Mesothelial cell of epicardium (in vitro differentiated cells): Measurements from ENCODE around the gene LIMD2. TPM values are rescaled to one million over a fixed set of nuclear protein-coding genes. Genes with fewer than 3 reads are reported as not detected.
A peak's percentile ranks its signal among the peaks of the same experiment; 100 is the strongest.

Experiments used
- DNase-seq, 2 experiments: peaks; one replicate each; pipeline ENCODE4 v3.0.0; 2021; ENCODE audit warnings: low spot score in 2 of 2; ENCODE audit not compliant: unreplicated experiment in 2 of 2
- H3K27ac Mint-ChIP-seq: 2 replicates; pipeline ENCODE4 v1.8.0; 2021; ENCODE audit warnings: mixed read lengths
- H3K27me3 Mint-ChIP-seq: 2 replicates; pipeline ENCODE4 v1.8.0; 2021; ENCODE audit warnings: low read depth, mixed read lengths
- H3K36me3 Mint-ChIP-seq: 2 replicates; pipeline ENCODE4 v1.8.0; 2021; ENCODE audit warnings: mixed read lengths
- H3K4me1 Mint-ChIP-seq: 2 replicates; pipeline ENCODE4 v1.8.0; 2021; ENCODE audit warnings: mixed read lengths
- H3K4me3 Mint-ChIP-seq: 2 replicates; pipeline ENCODE4 v1.8.0; 2021; ENCODE audit warnings: mild to moderate bottlenecking, moderate library complexity, mixed read lengths
- H3K9me3 Mint-ChIP-seq: 2 replicates; pipeline ENCODE4 v1.8.0; 2021; ENCODE audit warnings: mixed read lengths
- total RNA-seq: library from RNA; stranded (reverse); gene quantifications from 3 replicates; pipeline ENCODE4 v1.2.1, GENCODE V29; 2021
- TF ChIP-seq, protein P1 (sequence below): fragments of 200-600 bp; sonication (generic); IDR thresholded peaks from one replicate; pipeline ENCODE4 v1.5.0; 2021; ENCODE audit warnings: antibody characterized with exemption; ENCODE audit not compliant: unreplicated experiment

The LIMD2 gene
- total RNA-seq, 1 donor from 2014 or later: 76.5 TPM

DNA sequence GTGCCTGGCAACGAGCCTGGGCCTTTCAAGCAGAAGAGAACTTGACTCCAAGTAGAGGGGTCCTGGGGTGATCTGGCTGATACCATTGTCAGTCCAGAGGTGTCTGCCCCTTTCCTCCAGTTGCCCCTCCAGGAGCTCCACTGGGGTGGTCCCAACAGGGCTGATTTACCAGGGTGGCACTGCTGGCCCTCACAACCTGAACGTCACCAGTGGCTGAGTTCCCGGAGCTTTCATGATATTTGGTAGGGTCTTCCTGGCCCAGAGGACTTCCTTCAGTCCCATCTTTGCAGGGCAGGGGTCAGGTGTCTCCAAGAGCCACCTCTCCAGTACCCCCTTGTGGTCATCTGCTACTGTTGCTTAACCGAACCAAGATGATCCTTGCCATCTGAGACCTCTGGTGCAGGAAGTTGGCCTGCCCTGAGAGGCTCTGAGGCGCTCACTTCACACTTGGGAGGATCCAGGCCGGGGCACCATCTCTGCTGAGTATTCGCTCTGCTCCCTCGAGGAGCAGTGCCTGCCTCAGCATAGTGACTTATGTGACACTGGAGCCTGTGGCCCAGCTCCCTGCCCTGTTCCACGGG, 3.5 kb downstream of the LIMD2 start:
- TF ChIP-seq, protein P1, sequence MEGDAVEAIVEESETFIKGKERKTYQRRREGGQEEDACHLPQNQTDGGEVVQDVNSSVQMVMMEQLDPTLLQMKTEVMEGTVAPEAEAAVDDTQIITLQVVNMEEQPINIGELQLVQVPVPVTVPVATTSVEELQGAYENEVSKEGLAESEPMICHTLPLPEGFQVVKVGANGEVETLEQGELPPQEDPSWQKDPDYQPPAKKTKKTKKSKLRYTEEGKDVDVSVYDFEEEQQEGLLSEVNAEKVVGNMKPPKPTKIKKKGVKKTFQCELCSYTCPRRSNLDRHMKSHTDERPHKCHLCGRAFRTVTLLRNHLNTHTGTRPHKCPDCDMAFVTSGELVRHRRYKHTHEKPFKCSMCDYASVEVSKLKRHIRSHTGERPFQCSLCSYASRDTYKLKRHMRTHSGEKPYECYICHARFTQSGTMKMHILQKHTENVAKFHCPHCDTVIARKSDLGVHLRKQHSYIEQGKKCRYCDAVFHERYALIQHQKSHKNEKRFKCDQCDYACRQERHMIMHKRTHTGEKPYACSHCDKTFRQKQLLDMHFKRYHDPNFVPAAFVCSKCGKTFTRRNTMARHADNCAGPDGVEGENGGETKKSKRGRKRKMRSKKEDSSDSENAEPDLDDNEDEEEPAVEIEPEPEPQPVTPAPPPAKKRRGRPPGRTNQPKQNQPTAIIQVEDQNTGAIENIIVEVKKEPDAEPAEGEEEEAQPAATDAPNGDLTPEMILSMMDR: no peak
- Mint-ChIP-seq H3K27me3 (no peaks in the 10 kb centered on the region), H3K27ac (peak overlapping the region; percentile 12), H3K36me3 (no peaks in the 10 kb centered on the region), H3K4me3 (no peak overlapping the region), H3K4me1 (peaks cover 8% of the 10 kb centered on the region), H3K9me3 (no peaks in the 10 kb centered on the region)
- DNase-seq: no peak

DNA sequence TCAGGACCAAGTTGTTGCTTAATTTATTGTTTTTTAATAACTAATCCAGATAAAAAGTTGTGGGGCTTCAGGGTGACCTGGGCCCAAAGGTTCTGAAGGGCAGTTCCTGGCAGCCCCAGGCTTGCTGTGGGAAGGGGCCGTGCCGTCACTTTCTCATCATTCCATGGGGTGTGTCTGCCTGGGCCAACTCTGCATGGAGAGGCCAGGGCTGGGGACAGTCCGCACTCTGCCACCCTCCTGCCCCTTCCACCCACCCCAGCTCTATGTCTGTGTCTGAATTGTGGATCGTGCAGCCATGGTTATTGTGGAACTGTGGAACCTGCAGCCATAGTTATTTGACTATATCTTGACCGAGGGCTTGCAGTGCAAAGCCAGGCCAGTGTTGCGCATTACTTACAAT, 4.0 kb downstream of the LIMD2 start:
- Mint-ChIP-seq H3K4me1 (peaks cover 3% of the 10 kb centered on the region), H3K4me3 (no peak overlapping the region)

DNA sequence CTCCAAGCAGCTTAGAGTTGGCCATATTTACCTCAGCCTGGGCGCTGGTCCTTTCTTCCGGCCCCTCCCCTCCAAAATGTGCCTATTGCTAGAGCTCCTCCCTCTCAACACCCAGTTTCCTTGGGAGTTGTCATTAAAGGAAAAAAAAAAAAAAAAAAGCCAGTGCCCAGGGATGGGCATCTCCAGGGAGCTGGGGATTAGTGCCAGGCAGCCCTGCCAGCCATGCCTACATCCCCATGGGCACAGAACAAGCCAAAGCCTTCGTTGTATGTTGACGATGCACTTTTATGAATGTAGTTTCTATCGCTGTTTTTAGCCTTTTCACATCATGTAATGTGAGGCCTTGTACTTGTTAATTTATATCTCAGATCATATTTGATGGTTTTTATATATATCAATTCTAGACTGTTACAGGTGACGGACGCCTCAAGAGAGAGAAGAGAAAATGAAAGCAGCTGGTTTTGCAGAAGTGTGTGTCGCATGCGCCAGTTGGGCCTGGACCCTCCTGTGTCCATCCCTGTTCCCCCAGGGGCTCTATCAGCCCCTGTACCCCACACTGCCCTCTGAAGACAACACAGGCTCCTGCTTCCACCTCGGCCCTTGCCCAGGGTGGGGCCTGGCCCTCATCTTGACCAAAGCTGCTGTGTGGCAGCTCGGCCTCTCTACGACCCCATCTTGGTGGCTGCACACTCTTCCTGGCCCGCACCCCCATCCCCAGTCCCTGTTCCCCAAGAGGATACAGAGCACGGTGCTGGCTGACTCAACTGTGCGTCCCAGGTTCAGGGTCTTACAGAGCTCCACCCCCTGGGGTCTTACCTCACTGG, 4.8 kb downstream of the LIMD2 start:
- Mint-ChIP-seq H3K36me3 (peaks cover 4% of the 10 kb centered on the region), H3K9me3 (no peaks in the 10 kb centered on the region), H3K4me3 (no peak overlapping the region), H3K4me1 (peaks cover 3% of the 10 kb centered on the region), H3K27ac (no peak overlapping the region), H3K27me3 (no peaks in the 10 kb centered on the region)
- DNase-seq: no peak
- TF ChIP-seq, protein P1: no peak

More for the DNA sequence above, 4.0 kb downstream of the LIMD2 start:
- peaks cover 2% of the 10 kb centered on the region for H3K36me3 Mint-ChIP-seq
- H3K9me3 Mint-ChIP-seq: no peaks in the 10 kb centered on the region
- H3K27ac Mint-ChIP-seq: no peak overlapping the region
- no peaks in the 10 kb centered on the region for H3K27me3 Mint-ChIP-seq
- no peak for DNase-seq
- TF ChIP-seq, protein P1: no peak

DNA sequence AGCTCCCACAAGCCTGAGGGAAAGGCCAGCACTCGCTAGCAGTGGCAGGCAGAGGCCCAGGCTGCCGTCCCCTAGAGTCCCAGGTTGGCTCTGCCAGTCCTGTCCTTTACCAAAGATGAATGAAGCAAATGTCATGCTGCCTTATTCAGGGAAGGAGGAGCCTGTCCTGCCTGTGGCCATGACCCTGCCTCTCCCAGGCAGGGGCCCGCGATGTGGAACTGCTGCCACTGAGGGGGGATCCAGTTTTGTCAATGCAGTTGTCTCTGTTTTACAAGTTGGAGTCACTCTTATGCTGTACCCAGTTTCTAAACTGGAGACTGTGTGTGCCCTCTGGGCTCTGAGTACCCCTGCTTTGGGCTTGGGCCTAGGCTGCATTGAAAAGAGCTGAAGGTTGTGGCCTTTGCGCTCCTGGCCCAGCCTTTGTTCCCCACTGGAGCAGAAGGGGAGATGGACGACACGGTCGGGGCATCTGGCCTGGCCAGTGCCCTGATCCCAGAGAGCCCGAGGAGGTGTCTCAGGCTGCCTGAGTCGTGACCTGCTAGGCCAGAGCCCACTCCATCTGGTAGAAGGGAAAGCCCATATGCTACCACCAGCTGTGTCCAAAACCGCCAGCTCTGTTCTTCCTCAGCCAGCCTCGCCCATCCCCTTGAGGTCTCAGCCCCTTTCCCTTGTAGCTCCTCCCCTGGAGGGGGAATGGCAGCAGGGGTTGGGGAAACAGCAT, 5.5 kb downstream of the LIMD2 start:
- H3K4me1 Mint-ChIP-seq: peaks cover 3% of the 10 kb centered on the region
- H3K27ac Mint-ChIP-seq: no peak overlapping the region
- no peak overlapping the region for H3K4me3 Mint-ChIP-seq
- no peak for DNase-seq
- TF ChIP-seq, protein P1: no peak
- H3K9me3 Mint-ChIP-seq: no peaks in the 10 kb centered on the region
- peaks cover 4% of the 10 kb centered on the region for H3K36me3 Mint-ChIP-seq
- H3K27me3 Mint-ChIP-seq: no peaks in the 10 kb centered on the region

DNA sequence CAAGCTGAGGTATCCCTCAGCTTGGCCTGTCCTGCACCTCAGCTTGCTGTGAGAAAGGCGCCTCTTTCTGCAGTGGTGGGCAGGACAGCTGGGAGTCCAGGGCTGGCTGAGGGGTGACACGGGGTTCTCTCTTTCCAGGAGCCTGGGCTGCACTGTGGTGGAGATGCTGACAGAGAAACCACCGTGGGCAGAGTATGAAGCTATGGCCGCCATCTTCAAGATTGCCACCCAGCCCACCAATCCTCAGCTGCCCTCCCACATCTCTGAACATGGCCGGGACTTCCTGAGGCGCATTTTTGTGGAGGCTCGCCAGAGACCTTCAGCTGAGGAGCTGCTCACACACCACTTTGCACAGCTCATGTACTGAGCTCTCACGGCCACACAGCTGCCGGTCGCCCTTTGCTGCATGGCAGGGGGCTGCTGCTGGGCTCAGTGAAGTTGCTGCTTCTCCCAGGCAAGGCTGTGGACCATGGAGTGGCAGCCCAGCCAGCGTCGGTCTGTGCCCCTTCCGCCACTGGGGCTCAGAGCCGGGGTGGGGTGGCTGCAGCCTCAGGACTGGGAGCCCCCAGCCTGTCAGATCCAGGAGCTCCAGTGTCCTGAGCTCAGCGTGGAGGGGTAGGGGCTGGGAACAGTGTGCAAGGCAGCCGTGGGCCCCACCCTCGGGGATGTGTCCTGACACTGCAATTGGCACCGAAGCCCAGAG, 6.4 kb downstream of the LIMD2 start:
- no peak for DNase-seq
- H3K9me3 Mint-ChIP-seq: no peaks in the 10 kb centered on the region
- TF ChIP-seq, protein P1: no peak
- H3K4me3 Mint-ChIP-seq: no peak overlapping the region
- no peaks in the 10 kb centered on the region for H3K27me3 Mint-ChIP-seq
- no peak overlapping the region for H3K27ac Mint-ChIP-seq
- peaks cover 2% of the 10 kb centered on the region for H3K4me1 Mint-ChIP-seq
- H3K36me3 Mint-ChIP-seq: peaks cover 7% of the 10 kb centered on the region
